ENCODE data around the gene TRIM24. TPM values are rescaled to one million over a fixed set of nuclear protein-coding genes. Genes with fewer than 3 reads are reported as not detected.

TRIM24 gene
- polyA plus RNA-seq, 1 of the 3 experiments (the other 2 are of a cell fraction) = 5.3 TPM

- no peak overlapping the region for H3K9ac ChIP-seq
- H3K4me3 ChIP-seq (ENCODE audit: low read depth in 2 of 2, low read length in 1 of 2) = no peak overlapping the region
- peaks cover 16% of the 10 kb centered on the region for H4K20me1 ChIP-seq (ENCODE audit: insufficient read depth)
- no peak overlapping the region for H3K27ac ChIP-seq (ENCODE audit: low read depth in 2 of 2, low read length in 1 of 2)
- ChIA-PET POLR2A (no interaction called here), CTCF (interaction anchor here (1.5 kb wide), 1 partner anchor 9 kb away, joined by 7 read pairs; no protein-coding TSS in a partner anchor)
- peaks cover 0 to 4% of the 10 kb centered on the region in 2 experiments; a peak in 1 of 4 replicates for H3K4me1 ChIP-seq (ENCODE audit: control insufficient read depth in 1 of 2, insufficient read depth in 2 of 2, low read depth in 1 of 2, low read length in 1 of 2)
- H3K36me3 ChIP-seq (replicated peaks in 1 of 2; ENCODE audit: control insufficient read depth in 1 of 2, insufficient read depth in 2 of 2, low read length in 1 of 2) = no peaks in the 10 kb centered on the region
- no peaks in the 10 kb centered on the region for H3F3A ChIP-seq (replicated peaks; ENCODE audit: insufficient read depth)
- H2AFZ ChIP-seq (ENCODE audit: low read depth) = no peak overlapping the region
- H3K9me2 ChIP-seq = no peaks in the 10 kb centered on the region
- TF ChIP-seq FOXJ3 (CRISPR knock-in tag; IDR thresholded peaks at IDR 0.05) (no peak), IRF3 (IDR thresholded peaks at IDR 0.05; ENCODE audit: low read depth, low read length) (no peak), TAF1 (IDR thresholded peaks at IDR 0.05; ENCODE audit: borderline replicate concordance, low read depth, low read length) (no peak), CHD2 (IDR thresholded peaks at IDR 0.05; ENCODE audit: low read length, partially characterized antibody) (no peak)
- DNase-seq = no peak
- WGBS (ENCODE audit: low lambda C conversion rate) = 82% methylated on average over 4 of the region's 4 CpGs
- H3K9me3 ChIP-seq = no peaks in the 10 kb centered on the region
- peaks cover 96% of the 10 kb centered on the region for H3K79me2 ChIP-seq (ENCODE audit: insufficient read depth)
- no peak overlapping the region for H3K4me2 ChIP-seq
- no peaks in the 10 kb centered on the region for H3K27me3 ChIP-seq (ENCODE audit: insufficient read depth)
Measured at GRCh38 chr7:138477081-138477578, 17.1 kb downstream of the TRIM24 start.

- Histone ChIP-seq H3K79me2 (ENCODE audit: insufficient read depth) (peaks cover 96% of the 10 kb centered on the region), H3K4me2 (no peak overlapping the region), H3K9me2 (no peaks in the 10 kb centered on the region), H3K27ac (ENCODE audit: low read depth in 2 of 2, low read length in 1 of 2) (no peak overlapping the region), H3K27me3 (ENCODE audit: insufficient read depth) (no peaks in the 10 kb centered on the region), H3K36me3 (replicated peaks in 1 of 2; ENCODE audit: control insufficient read depth in 1 of 2, insufficient read depth in 2 of 2, low read length in 1 of 2) (no peaks in the 10 kb centered on the region), H3K4me3 (ENCODE audit: low read depth in 2 of 2, low read length in 1 of 2) (no peak overlapping the region), H3K9ac (no peak overlapping the region), H3F3A (replicated peaks; ENCODE audit: insufficient read depth) (no peaks in the 10 kb centered on the region), H4K20me1 (ENCODE audit: insufficient read depth) (peaks cover 16% of the 10 kb centered on the region), H3K9me3 (no peaks in the 10 kb centered on the region), H2AFZ (ENCODE audit: low read depth) (no peak overlapping the region), H3K4me1 (ENCODE audit: control insufficient read depth in 1 of 2, insufficient read depth in 2 of 2, low read depth in 1 of 2, low read length in 1 of 2) (peaks cover 0 to 4% of the 10 kb centered on the region in 2 experiments; a peak in 1 of 4 replicates)
- ChIA-PET CTCF (interaction anchor here (1.5 kb wide), 1 partner anchor 9 kb away, joined by 7 read pairs; no protein-coding TSS in a partner anchor), POLR2A (no interaction called here)
- 95% methylated on average over 1 of the region's 1 CpG for WGBS (ENCODE audit: low lambda C conversion rate)
- TF ChIP-seq RXRA (IDR thresholded peaks at IDR 0.05; ENCODE audit: borderline replicate concordance, low read depth) (no peak), CHD2 (IDR thresholded peaks at IDR 0.05; ENCODE audit: low read length, partially characterized antibody) (no peak), USF2 (IDR thresholded peaks at IDR 0.05; ENCODE audit: borderline replicate concordance, low read depth, low read length) (no peak), EZH2phosphoT487 (IDR thresholded peaks at IDR 0.05; ENCODE audit: borderline replicate concordance, low read depth) (no peak), TCF12 (IDR thresholded peaks at IDR 0.05) (no peak), NFIC (IDR thresholded peaks at IDR 0.05; ENCODE audit: borderline replicate concordance) (no peak), MXI1 (IDR thresholded peaks at IDR 0.05; ENCODE audit: low read depth, low read length) (no peak), TAF1 (IDR thresholded peaks at IDR 0.05; ENCODE audit: borderline replicate concordance, low read depth, low read length) (no peak), FOSL2 (IDR thresholded peaks at IDR 0.05; ENCODE audit: borderline replicate concordance, low read depth) (no peak), REST (IDR thresholded peaks at IDR 0.05; ENCODE audit: low read depth, low read length) (no peak), USF1 (IDR thresholded peaks at IDR 0.05; ENCODE audit: borderline replicate concordance, low read depth) (no peak)
- TF ChIP-seq, protein P1, sequence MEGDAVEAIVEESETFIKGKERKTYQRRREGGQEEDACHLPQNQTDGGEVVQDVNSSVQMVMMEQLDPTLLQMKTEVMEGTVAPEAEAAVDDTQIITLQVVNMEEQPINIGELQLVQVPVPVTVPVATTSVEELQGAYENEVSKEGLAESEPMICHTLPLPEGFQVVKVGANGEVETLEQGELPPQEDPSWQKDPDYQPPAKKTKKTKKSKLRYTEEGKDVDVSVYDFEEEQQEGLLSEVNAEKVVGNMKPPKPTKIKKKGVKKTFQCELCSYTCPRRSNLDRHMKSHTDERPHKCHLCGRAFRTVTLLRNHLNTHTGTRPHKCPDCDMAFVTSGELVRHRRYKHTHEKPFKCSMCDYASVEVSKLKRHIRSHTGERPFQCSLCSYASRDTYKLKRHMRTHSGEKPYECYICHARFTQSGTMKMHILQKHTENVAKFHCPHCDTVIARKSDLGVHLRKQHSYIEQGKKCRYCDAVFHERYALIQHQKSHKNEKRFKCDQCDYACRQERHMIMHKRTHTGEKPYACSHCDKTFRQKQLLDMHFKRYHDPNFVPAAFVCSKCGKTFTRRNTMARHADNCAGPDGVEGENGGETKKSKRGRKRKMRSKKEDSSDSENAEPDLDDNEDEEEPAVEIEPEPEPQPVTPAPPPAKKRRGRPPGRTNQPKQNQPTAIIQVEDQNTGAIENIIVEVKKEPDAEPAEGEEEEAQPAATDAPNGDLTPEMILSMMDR (IDR thresholded peaks at IDR 0.05) = no peak
- DNase-seq = no peak
Measured at GRCh38 chr7:138477581-138477980, 17.5 kb downstream of the TRIM24 start.

All from SK-N-SH (cell line).